AG09309 (cell line): Measurements from ENCODE around the gene ZFYVE26.

Source experiments
- DNase-seq: peaks from one replicate; pipeline ENCODE4 v3.0.0-alpha.2; 2010; ENCODE audit warnings: low read depth
- H3K4me3 ChIP-seq: 2 replicates; pipeline ENCODE4 v1.5.1; 2011; ENCODE audit warnings: mild to moderate bottlenecking, low read depth, low read length, moderate library complexity; ENCODE audit not compliant: control insufficient read depth
- TF ChIP-seq, protein P1 (sequence below): IDR thresholded peaks from 2 replicates; pipeline ENCODE4 v1.5.1; 2011; ENCODE audit warnings: mild to moderate bottlenecking, low read depth, low read length, inconsistent platforms; ENCODE audit not compliant: insufficient read depth, control insufficient read depth; ENCODE audit errors: missing control alignments

ZFYVE26 gene

DNA sequence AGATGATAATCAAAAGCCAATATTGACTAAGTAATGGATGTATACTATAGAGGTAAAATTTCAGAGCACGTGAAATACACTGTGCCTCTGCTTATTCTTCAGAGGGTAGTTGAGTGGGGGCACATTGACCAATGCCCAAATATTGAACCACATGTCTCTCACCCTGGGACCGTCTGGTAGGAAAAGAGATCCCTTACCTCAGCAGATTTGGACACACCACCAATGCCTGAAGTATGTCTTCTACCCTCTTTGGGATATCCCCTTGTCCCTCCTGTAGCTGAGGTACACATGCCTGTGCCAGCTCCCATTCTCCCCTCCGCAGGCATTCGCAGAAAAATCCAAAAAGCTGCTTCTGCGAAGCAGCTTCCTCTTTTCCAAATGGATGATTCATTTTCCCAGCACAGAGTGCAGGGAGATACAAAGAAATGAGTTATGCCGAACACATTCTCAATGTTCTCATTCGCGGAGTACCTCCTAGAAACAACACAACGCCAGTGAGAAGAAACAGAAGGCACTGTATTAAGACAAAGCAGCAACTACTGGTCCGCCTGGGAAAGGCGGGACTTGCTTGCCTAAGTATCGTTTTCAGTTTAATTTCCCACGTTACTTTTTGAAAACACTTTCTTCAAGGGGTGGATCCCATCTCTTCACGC lies 691 bp downstream of the ZFYVE26 start:
- no peak for DNase-seq
- peak overlapping the region; percentile 60 for H3K4me3 ChIP-seq
- TF ChIP-seq, protein P1, sequence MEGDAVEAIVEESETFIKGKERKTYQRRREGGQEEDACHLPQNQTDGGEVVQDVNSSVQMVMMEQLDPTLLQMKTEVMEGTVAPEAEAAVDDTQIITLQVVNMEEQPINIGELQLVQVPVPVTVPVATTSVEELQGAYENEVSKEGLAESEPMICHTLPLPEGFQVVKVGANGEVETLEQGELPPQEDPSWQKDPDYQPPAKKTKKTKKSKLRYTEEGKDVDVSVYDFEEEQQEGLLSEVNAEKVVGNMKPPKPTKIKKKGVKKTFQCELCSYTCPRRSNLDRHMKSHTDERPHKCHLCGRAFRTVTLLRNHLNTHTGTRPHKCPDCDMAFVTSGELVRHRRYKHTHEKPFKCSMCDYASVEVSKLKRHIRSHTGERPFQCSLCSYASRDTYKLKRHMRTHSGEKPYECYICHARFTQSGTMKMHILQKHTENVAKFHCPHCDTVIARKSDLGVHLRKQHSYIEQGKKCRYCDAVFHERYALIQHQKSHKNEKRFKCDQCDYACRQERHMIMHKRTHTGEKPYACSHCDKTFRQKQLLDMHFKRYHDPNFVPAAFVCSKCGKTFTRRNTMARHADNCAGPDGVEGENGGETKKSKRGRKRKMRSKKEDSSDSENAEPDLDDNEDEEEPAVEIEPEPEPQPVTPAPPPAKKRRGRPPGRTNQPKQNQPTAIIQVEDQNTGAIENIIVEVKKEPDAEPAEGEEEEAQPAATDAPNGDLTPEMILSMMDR, result no peak

DNA sequence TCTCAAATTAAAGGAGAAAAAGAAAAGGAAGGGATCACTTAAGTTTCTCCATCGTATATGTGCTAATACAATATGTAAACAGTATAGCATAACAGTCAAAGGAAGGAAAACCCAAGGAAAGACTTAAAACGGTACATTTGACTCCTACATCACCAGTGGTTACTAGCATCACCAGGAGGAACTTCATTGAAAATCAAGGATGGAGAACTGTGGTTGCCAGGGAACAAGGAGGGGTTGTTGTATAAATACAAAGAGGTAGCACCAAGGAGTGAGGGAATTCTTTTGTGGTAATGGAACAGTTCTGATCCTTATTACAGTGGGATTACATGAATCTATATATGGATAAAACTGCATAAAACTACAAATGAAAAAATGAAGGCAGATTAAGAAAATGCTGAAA lies 1.6 kb downstream of the ZFYVE26 start:
- H3K4me3 ChIP-seq, result no peak overlapping the region
- no peak for DNase-seq

DNA sequence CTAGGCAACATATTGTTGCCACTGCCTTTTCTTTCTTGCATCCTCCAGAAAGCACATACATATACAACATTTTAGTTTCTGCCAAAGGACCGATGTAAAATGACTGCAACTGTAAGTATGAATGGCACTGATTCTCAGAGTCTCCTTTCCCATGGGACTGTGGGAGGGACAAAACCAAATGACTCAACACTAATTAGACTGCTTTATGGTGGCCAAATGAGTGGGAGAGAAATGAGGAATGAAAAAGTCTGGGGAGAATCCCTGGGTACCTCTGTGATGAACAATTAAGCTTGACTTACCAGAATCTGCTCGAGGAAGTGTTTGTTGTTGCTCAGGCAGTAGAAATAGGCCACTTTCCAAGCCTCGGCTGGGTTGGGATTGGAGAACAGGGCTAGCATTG lies 10.1 kb downstream of the ZFYVE26 start:
- DNase-seq, result no peak
- TF ChIP-seq, protein P1, result no peak

More for the DNA sequence above, 1.6 kb downstream of the ZFYVE26 start:
- TF ChIP-seq, protein P1, result no peak

DNA sequence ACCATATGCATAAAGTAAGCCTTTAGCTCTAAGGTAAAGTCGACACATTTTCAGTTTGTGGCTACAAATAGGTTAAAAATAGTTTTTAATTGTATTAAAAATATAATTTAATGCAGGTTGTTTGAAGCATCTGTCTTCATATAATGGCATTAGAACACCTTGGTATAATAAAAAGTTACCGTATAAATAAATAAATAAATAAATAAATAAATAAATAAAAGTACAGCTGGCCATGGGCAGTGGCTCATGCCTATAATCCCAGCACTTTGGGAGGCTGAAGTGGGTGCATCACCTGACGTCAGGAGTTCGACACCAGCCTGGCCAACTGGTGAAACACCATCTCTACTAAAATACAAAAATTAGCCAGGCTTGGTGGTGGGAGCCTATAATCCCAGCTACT lies 15.6 kb downstream of the ZFYVE26 start:
- TF ChIP-seq, protein P1, result no peak
- DNase-seq, result no peak
- no peak overlapping the region for H3K4me3 ChIP-seq

More for the DNA sequence above, 10.1 kb downstream of the ZFYVE26 start:
- H3K4me3 ChIP-seq, result no peak overlapping the region

DNA sequence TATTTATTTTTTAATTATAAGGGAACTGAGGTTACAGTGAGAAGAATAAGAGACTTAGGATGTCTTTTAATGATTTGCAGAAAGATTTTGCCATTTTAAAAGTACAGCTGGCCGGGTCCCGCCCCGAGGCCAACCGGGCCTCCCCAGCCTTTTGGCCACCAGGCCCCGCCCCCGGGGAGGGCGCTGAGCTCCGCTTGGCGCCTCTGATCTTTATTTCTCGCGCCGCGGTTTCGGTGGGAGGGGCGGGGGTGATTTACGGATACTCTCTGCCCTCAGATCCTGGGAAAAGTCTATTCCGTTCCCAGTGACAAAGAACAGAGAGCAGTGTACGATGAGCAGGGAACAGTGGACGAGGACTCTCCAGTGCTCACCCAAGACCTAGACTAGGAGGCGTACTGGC lies 17.7 kb downstream of the ZFYVE26 start:
- H3K4me3 ChIP-seq, result no peak overlapping the region
- no peak for DNase-seq
- TF ChIP-seq, protein P1, result no peak

DNA sequence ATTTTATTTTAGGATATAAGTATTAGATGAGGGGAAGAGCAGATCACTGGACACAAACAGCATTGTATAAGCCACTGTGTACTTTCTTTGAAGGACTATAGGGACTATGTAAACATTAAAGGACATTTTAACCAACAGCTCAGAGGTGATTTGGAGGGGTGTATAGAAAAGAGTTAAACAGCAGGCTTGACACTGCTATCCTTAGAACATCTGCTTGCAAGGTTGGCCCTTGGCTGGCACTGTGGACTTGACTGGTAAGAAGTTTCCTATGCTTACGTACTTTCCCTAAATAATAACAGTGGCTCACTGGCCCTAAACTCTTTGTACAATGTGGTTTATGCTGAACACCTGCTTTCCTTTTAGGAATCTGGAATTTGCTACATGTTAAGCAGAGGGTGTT lies 28.7 kb downstream of the ZFYVE26 start:
- TF ChIP-seq, protein P1, result no peak
- DNase-seq, result no peak
- no peak overlapping the region for H3K4me3 ChIP-seq
